Measurements from ENCODE around the gene TMEM259.

The TMEM259 gene

GRCh38 chr19:1001538-1002166, 19.3 kb downstream of the TMEM259 start:
- Histone ChIP-seq H3K9ac (ENCODE audit: low read depth, low read length) (no peak overlapping the region), H3K4me1 (ENCODE audit: control insufficient read depth, insufficient read depth, low read length) (no peaks in the 10 kb centered on the region), H3K27me3 (ENCODE audit: control insufficient read depth, insufficient read depth, low read length) (peaks cover 17% of the 10 kb centered on the region), H3K4me3 (ENCODE audit: low read depth, low read length) (no peak overlapping the region), H3K36me3 (ENCODE audit: control insufficient read depth, insufficient read depth, low read length) (peaks cover 4% of the 10 kb centered on the region), H3K9me3 (ENCODE audit: control insufficient read depth, insufficient read depth, low read length) (no peaks in the 10 kb centered on the region)

GRCh38 chr19:1000591-1001537, 20.1 kb downstream of the TMEM259 start:
- Histone ChIP-seq H3K9ac (ENCODE audit: low read depth, low read length) (no peak overlapping the region), H3K4me3 (ENCODE audit: low read depth, low read length) (peak overlapping the region; percentile 19)

GRCh38 chr19:1000095-1000494, 20.8 kb downstream of the TMEM259 start, which contains the start of gene GRIN3B:
GRIN3B (plus strand) TSS chr19:1000419; CDS start chr19:1000438, 19 bp downstream.
- Histone ChIP-seq H3K9ac (ENCODE audit: low read depth, low read length) (no peak within 1 kb of the TSS), H3K4me1 (ENCODE audit: control insufficient read depth, insufficient read depth, low read length) (no peaks in the 10 kb centered on the region), H3K9me3 (ENCODE audit: control insufficient read depth, insufficient read depth, low read length) (no peaks in the 10 kb centered on the region), H3K4me3 (ENCODE audit: low read depth, low read length) (peak within 1 kb of the TSS; percentile 32), H3K36me3 (ENCODE audit: control insufficient read depth, insufficient read depth, low read length) (peaks cover 4% of the 10 kb centered on the region), H3K27me3 (ENCODE audit: control insufficient read depth, insufficient read depth, low read length) (peaks cover 17% of the 10 kb centered on the region)

More at GRCh38 chr19:1000591-1001537, 20.1 kb downstream of the TMEM259 start:
- Histone ChIP-seq H3K9me3 (ENCODE audit: control insufficient read depth, insufficient read depth, low read length) (no peaks in the 10 kb centered on the region), H3K36me3 (ENCODE audit: control insufficient read depth, insufficient read depth, low read length) (no peaks in the 10 kb centered on the region), H3K4me1 (ENCODE audit: control insufficient read depth, insufficient read depth, low read length) (no peaks in the 10 kb centered on the region), H3K27me3 (ENCODE audit: control insufficient read depth, insufficient read depth, low read length) (peaks cover 17% of the 10 kb centered on the region)

- Histone ChIP-seq H3K27me3 (ENCODE audit: control insufficient read depth, insufficient read depth, low read length) (peaks cover 17% of the 10 kb centered on the region), H3K4me3 (ENCODE audit: low read depth, low read length) (no peak overlapping the region), H3K9ac (ENCODE audit: low read depth, low read length) (no peak overlapping the region), H3K36me3 (ENCODE audit: control insufficient read depth, insufficient read depth, low read length) (peaks cover 9% of the 10 kb centered on the region), H3K4me1 (ENCODE audit: control insufficient read depth, insufficient read depth, low read length) (no peaks in the 10 kb centered on the region), H3K9me3 (ENCODE audit: control insufficient read depth, insufficient read depth, low read length) (no peaks in the 10 kb centered on the region)
Measured at GRCh38 chr19:999379-999719, 21.6 kb downstream of the TMEM259 start.

- no peak overlapping the region for H3K9ac ChIP-seq (ENCODE audit: low read depth, low read length)
- H3K4me1 ChIP-seq (ENCODE audit: control insufficient read depth, insufficient read depth, low read length) = no peaks in the 10 kb centered on the region
- peaks cover 17% of the 10 kb centered on the region for H3K27me3 ChIP-seq (ENCODE audit: control insufficient read depth, insufficient read depth, low read length)
Measured at GRCh38 chr19:998064-998463, 22.9 kb downstream of the TMEM259 start.

GRCh38 chr19:996051-996838, 24.7 kb downstream of the TMEM259 start:
- Histone ChIP-seq H3K4me1 (ENCODE audit: control insufficient read depth, insufficient read depth, low read length) (no peaks in the 10 kb centered on the region), H3K9ac (ENCODE audit: low read depth, low read length) (no peak overlapping the region), H3K36me3 (ENCODE audit: control insufficient read depth, insufficient read depth, low read length) (peaks cover 25% of the 10 kb centered on the region), H3K4me3 (ENCODE audit: low read depth, low read length) (peak overlapping the region; percentile 18), H3K9me3 (ENCODE audit: control insufficient read depth, insufficient read depth, low read length) (no peaks in the 10 kb centered on the region), H3K27me3 (ENCODE audit: control insufficient read depth, insufficient read depth, low read length) (peaks cover 13% of the 10 kb centered on the region)

More at GRCh38 chr19:998064-998463, 22.9 kb downstream of the TMEM259 start:
- H3K9me3 ChIP-seq (ENCODE audit: control insufficient read depth, insufficient read depth, low read length) = no peaks in the 10 kb centered on the region
- peaks cover 21% of the 10 kb centered on the region for H3K36me3 ChIP-seq (ENCODE audit: control insufficient read depth, insufficient read depth, low read length)
- H3K4me3 ChIP-seq (ENCODE audit: low read depth, low read length) = no peak overlapping the region

GRCh38 chr19:995051-995827, 25.7 kb downstream of the TMEM259 start:
- Histone ChIP-seq H3K9me3 (ENCODE audit: control insufficient read depth, insufficient read depth, low read length) (no peaks in the 10 kb centered on the region), H3K4me3 (ENCODE audit: low read depth, low read length) (no peak overlapping the region), H3K27me3 (ENCODE audit: control insufficient read depth, insufficient read depth, low read length) (peaks cover 8% of the 10 kb centered on the region), H3K4me1 (ENCODE audit: control insufficient read depth, insufficient read depth, low read length) (no peaks in the 10 kb centered on the region), H3K9ac (ENCODE audit: low read depth, low read length) (no peak overlapping the region), H3K36me3 (ENCODE audit: control insufficient read depth, insufficient read depth, low read length) (peaks cover 34% of the 10 kb centered on the region)

GRCh38 chr19:994516-994915, 26.4 kb downstream of the TMEM259 start:
- peaks cover 38% of the 10 kb centered on the region for H3K36me3 ChIP-seq (ENCODE audit: control insufficient read depth, insufficient read depth, low read length)
- H3K4me1 ChIP-seq (ENCODE audit: control insufficient read depth, insufficient read depth, low read length) = no peaks in the 10 kb centered on the region
- H3K4me3 ChIP-seq (ENCODE audit: low read depth, low read length) = no peak overlapping the region
- H3K9me3 ChIP-seq (ENCODE audit: control insufficient read depth, insufficient read depth, low read length) = no peaks in the 10 kb centered on the region
- H3K27me3 ChIP-seq (ENCODE audit: control insufficient read depth, insufficient read depth, low read length) = peaks cover 8% of the 10 kb centered on the region
- H3K9ac ChIP-seq (ENCODE audit: low read depth, low read length) = no peak overlapping the region

- Histone ChIP-seq H3K4me3 (ENCODE audit: low read depth, low read length) (no peak overlapping the region), H3K36me3 (ENCODE audit: control insufficient read depth, insufficient read depth, low read length) (peaks cover 41% of the 10 kb centered on the region)
Measured at GRCh38 chr19:993831-994393, 27.0 kb downstream of the TMEM259 start.

GRCh38 chr19:993361-993830, 27.5 kb downstream of the TMEM259 start:
- Histone ChIP-seq H3K9me3 (ENCODE audit: control insufficient read depth, insufficient read depth, low read length) (no peaks in the 10 kb centered on the region), H3K36me3 (ENCODE audit: control insufficient read depth, insufficient read depth, low read length) (peaks cover 41% of the 10 kb centered on the region), H3K4me1 (ENCODE audit: control insufficient read depth, insufficient read depth, low read length) (no peaks in the 10 kb centered on the region), H3K27me3 (ENCODE audit: control insufficient read depth, insufficient read depth, low read length) (peaks cover 4% of the 10 kb centered on the region), H3K9ac (ENCODE audit: low read depth, low read length) (no peak overlapping the region), H3K4me3 (ENCODE audit: low read depth, low read length) (no peak overlapping the region)

More at GRCh38 chr19:993831-994393, 27.0 kb downstream of the TMEM259 start:
- Histone ChIP-seq H3K4me1 (ENCODE audit: control insufficient read depth, insufficient read depth, low read length) (no peaks in the 10 kb centered on the region), H3K9ac (ENCODE audit: low read depth, low read length) (no peak overlapping the region), H3K9me3 (ENCODE audit: control insufficient read depth, insufficient read depth, low read length) (no peaks in the 10 kb centered on the region), H3K27me3 (ENCODE audit: control insufficient read depth, insufficient read depth, low read length) (peaks cover 4% of the 10 kb centered on the region)
